Erythroblast (primary cell): ENCODE results near the gene RTP2.

Experiments
- DNase-seq, 2 experiments: peaks; one replicate each; lab custom pipeline; 2025; lab: John Stamatoyannopoulos, UW
- GATA1 ChIP-seq: IDR thresholded peaks from 2 replicates; pipeline ENCODE4 v1.6.1; 2011; ENCODE audit warnings: low read depth, mild to moderate bottlenecking, control low read depth, low read length, moderate library complexity
- POLR2A ChIP-seq: IDR thresholded peaks from 2 replicates; pipeline ENCODE4 v1.6.1; 2011; ENCODE audit warnings: mild to moderate bottlenecking, low read length

RTP2 gene

DNA sequence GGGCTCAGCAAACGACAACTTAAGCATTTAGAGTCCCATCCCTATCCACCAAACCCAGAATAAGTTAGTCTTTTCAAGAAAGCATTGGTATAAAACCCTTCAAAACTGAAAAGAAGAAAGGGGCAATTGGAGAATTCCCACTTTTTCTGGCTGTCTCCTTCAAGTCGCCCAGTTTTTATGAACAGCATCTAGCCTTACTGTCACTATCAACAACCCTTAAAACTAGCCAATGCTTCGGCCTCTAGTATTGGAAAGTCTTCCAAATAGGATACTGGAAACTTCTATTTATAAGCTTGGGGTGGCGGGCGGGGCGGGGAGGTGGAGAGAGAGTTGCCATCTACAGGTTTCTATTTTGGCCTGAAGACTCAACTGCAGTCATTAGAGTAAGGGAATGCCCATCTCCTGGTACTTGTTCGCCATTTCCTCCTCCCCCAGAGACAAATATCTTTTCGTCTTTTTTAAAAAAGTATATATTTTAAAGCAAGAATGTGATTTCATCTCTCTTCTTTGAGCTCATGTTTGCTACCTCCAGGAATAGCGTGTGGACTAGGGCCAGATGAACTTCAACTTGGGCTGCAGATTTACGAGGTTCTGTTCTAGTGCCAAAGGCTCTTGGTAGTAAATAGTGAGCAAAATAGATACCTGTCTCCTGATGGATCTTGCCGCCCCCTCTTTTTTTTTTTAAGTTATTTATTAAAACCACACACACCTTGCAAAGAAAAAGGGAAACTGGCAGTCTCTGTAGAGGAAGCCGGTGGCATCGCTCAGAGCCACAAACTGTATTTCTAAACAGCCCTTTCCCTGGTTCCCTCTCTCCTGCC is 40.2 kb upstream of the RTP2 start:
- TF ChIP-seq POLR2A = no peak
- TF ChIP-seq GATA1 = no peak
- peak; percentile 25 to 72 for DNase-seq

DNA sequence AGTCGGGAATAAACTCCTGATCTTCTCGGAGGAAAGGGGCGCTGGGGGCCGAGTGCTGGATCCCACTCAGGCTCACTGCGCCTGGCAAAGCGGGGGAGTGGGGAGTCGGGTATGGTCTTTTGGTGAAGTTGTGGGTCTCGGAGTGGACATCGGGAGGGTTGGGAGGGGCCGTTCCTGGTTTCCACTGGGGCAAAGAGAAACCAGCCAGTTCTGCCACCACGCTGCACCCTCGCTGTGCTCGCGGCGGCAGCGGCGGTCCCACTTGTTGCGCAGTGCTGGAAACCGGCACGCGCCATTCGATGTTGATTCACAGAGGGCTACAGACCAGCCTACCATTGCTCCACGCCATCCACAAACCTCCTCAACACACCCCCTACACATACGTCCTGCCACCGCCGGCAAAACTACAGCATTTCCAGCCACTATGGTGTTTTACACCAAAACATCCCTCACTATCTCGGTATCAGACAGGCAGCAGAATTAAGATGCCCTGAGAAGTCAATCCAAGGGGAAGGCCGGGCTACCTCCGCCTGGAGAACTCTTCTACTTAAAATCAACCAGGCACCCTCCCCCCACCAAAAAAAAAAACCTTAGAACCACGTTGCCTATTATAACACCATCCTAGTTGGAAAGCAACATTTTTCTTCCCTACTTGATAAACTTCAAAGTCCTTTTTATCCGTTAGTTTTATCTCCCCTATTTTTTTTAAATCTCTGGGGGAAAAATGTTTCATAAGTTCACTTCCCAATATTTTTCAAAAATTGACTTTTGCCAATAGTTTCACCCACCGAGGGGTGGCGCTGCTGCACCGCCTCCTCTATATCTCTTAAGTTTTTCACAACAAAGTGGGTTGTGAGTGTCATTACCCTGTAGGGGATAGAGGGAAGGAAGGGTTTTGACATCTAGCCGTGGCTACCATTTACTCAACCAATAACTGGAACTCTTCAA is 39.3 kb upstream of the RTP2 start:
- peak; percentile 34 for TF ChIP-seq POLR2A
- TF ChIP-seq GATA1 = no peak
- DNase-seq = peak; percentile 82 to 90

DNA sequence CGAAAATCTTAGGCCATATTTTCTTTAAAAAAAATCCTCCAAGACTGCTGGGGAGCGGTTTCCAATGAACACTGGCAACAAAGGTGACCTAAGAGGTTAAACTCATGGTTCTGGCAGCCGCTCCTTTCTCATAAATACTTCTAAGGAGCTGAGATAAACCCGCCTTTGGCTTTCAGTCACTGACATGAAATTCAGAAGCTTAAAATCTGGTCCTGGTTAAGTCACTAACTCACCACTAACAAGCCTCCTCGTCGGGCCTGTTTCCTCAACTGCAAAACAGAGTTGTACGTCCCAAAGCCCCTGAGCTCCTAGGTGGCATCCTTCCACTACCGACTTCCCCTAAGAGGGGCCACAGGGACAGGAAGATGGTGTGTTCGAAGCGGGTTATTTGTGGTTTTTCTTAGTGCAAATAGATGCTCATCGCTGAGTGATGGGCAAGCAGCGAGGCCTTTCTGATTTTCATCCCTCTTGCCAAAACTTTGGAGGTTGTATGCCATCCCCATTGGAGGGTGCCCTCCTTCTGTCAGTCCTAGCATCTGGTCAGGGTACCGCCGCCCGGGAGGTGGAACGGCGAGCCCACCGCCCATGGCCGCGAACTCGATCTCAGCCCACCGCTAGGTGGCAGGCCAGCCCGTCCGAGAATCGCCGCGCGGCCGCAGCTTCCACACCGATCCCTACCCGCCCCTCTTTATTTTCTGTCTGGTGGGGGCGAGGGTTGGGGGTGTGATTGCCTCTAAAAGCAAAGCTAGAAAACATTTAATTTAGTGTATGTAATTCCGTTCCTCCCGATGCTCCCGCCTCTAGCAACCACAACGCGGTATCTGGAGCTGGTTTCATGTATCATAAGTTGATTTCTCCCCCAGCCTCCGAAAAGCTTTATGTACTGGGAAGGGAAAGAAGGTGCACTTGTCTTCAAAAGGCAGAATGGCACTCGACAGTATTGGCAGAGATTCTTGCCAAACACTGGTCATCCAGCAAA is 38.4 kb upstream of the RTP2 start:
- DNase-seq = peak; percentile 61 to 85

DNA sequence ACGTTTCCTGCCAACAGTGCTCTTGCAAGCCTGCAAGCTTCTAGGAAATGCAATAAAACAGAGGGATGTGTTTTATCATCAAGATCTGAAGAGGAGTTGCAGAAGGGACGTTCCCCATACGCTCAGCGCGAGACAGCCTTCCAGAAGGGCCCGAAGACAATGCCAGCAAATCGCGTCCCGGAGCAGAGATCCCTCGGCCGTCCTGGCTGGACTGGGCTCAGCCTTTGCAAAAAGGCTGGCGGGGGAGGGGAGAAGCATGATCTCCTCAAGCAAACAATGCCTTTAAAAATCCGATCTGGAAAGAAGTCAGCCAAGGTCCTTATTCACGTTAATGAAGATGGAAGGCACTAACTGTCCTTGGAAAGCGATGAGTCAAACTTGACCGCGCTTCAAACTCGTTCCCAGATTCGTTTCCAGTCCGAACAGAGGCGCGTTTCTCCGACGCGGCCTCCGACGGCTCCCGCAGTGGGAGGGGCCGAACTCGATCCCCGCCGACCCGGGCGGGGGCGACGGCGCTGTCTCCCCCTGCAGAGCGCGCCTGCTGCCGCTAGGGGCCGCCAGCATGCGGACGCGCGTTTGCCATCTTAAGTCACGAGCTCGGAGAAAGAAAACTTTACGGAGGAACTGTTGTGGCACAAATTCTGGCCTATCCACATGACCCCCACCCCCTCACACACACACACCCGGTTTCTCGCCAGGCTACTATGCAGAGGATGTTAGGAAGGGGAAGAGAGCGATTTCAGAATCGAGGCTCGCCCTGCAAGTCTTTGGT is 37.4 kb upstream of the RTP2 start:
- peak; percentile 82 to 90 for DNase-seq
- TF ChIP-seq GATA1 (no peak), POLR2A (peak; percentile 5)

More for the DNA sequence above, 38.4 kb upstream of the RTP2 start:
- no peak for TF ChIP-seq POLR2A
- TF ChIP-seq GATA1 = no peak

DNA sequence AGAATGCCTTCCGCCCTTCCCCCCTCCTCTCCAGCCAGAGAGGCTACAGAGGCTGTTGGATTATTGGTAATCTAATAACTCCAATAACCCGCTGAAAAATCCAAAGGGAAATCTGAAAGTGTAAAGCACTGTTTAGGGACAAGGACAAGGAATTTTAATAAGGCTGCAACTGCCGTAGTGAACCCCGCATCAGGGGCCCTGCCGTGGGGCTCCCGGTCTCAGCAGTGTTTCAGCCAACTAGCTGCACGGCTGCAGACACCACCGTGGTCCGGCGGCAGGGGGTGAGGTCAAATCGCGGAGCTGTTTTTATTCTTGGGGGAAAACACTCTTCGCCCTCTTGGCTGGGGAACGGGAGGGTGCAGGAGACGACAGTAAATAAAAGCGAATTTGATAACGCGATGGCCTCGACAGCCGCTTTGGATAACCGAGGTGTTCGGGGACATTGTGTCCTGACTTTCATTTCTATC is 36.8 kb upstream of the RTP2 start:
- TF ChIP-seq GATA1 (no peak), POLR2A (no peak)
- peak; percentile 47 to 64 for DNase-seq

DNA sequence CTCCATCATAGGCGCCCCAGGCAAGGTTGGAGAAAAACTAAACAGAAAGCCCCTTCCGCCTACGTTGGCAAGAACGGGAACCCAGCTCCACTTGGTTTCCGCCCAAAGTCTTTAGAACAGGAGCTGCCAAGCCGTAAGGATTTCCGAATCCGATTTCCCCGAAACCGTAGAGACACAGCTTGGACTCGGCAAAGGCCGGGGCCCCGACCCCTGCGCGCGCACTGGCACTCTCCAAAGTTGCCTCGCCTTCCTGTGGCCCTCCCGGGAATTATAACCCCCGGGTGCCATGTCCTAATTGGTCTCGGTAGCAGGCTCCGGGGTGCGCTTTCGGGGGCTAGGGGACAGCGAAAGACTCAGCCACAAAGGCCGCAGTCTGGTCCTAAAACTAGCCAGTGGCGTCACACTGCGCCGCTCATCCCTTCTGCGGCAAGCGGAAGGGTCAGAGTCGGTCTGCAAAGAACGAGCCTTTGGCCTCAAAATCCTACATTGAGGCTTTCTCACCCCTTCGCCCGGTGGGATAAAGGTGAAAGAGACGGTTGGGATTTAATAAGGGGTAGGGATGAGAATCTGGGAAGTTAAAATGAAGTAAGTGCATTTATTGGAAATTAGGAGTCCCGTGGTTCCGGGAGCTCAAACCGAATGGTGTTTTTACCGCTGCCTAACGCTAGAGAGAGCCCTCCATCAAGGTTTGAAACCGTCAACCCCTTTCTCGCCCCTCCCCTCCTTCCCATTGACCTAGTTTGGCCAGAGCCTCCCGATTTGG is 36.2 kb upstream of the RTP2 start:
- DNase-seq = peak; percentile 76 to 85
- TF ChIP-seq POLR2A (no peak), GATA1 (no peak)

DNA sequence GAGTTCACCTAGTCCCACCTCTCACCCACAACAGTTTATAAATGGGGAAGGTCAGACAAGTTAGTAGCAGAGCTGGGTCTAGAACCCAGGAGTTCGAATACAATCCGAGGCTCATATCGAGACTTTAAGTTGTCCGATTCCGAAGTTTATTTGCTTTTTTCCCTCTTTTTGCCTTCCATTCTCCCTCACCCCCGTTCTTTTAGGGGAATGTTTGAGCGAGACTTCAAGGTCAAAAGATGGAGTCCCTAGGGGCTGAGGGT is 35.6 kb upstream of the RTP2 start:
- TF ChIP-seq GATA1 (no peak), POLR2A (no peak)
- DNase-seq = no peak

DNA sequence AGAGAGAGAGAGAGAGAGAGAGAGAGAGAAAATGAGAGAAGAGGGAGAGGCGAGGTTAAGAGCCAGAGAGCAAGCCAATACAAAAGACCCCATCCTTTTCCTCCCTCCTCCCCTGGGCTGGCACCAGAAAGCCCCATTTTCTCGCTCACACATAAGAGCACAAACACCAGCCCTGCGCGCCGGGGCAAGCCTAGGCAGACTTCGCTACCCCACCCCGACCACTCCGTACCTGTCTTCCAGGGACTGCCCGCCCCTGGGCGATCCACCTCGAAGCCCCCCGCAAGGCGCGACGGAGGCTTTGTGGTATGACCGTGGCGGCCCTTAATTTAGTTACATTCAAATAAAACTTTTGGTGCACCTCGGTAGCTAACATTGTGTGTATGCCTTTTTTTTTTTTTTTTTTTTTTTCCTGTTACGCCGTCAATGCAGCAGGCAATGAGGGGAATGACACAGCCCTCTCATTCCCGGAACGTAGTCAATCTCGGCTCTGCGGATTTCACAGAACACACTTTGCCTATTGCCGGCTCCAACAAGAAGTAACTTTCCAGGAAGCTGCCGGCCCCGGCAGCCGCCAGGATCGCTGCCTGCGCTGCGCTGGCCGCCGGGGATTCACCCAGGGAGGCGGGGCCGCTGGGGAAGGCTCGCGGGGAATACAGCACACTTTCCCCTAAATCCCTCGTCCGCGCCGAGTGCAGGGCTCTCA is 35.2 kb upstream of the RTP2 start:
- TF ChIP-seq GATA1 (no peak), POLR2A (no peak)
- peak; percentile 23 to 57 for DNase-seq

DNA sequence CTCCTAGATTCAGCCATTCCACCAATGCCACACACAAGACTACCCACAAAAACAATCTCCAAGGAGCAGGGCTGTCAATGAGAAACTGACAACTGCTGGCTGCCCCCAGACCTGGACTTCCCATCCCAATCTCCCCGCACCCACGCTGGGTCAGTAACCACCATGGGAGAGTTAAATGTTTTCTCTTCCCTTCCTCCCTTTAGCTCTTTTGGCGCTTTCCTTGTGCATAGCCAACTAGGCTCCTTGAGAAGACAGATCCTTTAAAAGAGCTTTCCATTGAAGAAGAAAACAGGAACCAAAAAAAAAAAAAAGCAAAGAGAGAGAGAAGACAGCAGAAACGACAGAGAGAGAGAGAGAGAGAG is 34.6 kb upstream of the RTP2 start:
- TF ChIP-seq GATA1 = no peak
- no peak for TF ChIP-seq POLR2A
- DNase-seq = peak in 1 of 2 experiments; percentile 40

DNA sequence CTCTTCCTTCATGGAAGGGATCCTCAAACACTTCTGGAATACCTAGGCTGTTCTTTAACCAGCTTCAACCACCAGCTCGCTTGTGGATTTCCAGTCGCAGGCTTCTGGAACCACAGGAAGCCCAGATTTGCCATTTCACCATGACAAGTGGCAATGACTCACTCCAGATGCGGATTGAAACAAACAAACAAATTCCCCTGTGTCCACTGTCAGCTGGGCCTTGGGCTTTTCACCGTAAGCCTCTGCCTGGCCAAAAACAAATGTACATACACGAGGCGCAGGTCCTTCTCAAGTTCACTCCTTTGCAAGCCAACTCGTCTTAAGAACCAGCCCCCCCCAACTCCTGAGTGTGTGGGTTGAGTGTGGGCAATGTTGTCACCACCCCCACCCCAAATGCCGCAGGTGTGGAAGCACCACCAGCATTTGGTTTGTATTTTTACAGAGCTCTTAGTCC is 34.1 kb upstream of the RTP2 start:
- TF ChIP-seq GATA1 (no peak), POLR2A (no peak)
- DNase-seq = peak; percentile 42 to 74

DNA sequence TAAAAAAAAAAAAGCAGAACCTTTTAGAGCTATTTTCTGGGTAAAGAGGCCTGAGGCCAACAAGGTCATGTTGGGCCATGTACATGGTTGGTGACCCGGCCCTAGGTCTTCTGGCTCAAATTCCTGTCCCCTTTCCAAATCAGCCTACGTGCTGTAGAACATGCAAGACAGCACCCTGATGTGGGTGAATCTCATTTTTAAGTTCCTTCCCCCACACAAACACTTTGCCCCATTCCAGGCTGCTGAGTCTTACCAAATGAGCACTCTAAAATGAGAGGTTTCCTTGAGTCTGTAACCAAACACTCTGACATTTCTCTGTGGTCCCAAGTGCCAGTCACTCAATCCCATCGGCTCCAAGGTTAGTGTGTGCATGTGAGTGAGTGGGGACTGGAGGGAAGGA is 33.5 kb upstream of the RTP2 start:
- no peak for TF ChIP-seq GATA1
- TF ChIP-seq POLR2A = no peak
- DNase-seq = peak in 1 of 2 experiments; percentile 49

DNA sequence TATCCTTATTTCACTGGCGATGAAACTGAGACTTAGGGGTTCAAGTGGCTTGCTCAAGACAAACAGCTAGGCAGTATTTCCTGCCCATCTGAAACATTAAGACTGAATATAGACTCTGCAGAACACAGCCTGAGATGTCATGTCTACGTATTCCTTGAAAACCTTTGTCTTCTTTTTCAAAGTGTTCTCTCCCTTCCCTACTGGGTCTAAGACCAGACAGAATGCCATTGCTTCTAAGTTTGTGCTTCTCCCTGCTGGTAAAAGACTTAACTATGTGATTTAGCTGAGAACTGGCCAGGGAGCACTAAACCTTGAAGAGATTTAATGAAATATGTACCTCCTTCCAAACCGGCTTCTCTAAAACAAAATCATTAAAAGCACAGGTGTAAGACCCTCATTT is 33.0 kb upstream of the RTP2 start:
- TF ChIP-seq GATA1 (no peak), POLR2A (no peak)
- no peak for DNase-seq
